ENCODE data around the gene OR2AT4. TPM values are rescaled to one million over a fixed set of nuclear protein-coding genes. Genes with fewer than 3 reads are reported as not detected.
"Not testable (repeated sequence)": the region's sequence is repeated elsewhere in the genome, so short reads cannot be mapped to it uniquely, and the experiment has no call there.

Gene OR2AT4
- total RNA-seq, 4 donors from 2014 or later, result not detected

DNA sequence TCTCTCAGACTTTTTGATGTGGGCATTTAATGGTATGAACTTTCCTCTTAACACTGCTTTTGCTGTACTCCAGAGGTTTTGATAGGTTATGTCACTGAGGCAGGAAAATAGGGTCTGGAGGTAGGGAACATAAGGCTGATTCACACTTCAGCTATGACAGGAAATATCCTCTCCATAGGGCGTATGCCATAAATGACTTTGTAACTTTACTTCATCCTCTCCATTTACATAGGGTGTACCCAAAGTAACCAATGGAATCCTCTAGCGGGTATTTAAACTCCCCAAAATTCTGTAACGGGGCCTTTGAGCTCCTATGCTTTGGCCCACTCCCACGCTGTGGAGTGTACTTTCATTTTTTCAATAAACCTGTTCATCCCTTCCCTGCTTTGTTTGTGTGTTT, 49.5 kb downstream of the OR2AT4 start:
- Histone ChIP-seq H3K4me3 (no peak overlapping the region), H3K4me1 (no peaks in the 10 kb centered on the region), H3K36me3 (no peaks in the 10 kb centered on the region), H3K9me3 (no peaks in the 10 kb centered on the region), H3K27ac (no peak overlapping the region), H3K27me3 (no peaks in the 10 kb centered on the region)
- intact Hi-C loops (cut with DNase I; ENCODE audit: low total_unique reads) (no loop called here), in situ Hi-C loops (cut with MboI; ENCODE audit: low sequenced_read_pairs in 4 of 4) (no loop called here)
- ATAC-seq, result no peak
- no peak for TF ChIP-seq POLR2A (IDR thresholded peaks at IDR 0.05)
- TF ChIP-seq, protein P1, sequence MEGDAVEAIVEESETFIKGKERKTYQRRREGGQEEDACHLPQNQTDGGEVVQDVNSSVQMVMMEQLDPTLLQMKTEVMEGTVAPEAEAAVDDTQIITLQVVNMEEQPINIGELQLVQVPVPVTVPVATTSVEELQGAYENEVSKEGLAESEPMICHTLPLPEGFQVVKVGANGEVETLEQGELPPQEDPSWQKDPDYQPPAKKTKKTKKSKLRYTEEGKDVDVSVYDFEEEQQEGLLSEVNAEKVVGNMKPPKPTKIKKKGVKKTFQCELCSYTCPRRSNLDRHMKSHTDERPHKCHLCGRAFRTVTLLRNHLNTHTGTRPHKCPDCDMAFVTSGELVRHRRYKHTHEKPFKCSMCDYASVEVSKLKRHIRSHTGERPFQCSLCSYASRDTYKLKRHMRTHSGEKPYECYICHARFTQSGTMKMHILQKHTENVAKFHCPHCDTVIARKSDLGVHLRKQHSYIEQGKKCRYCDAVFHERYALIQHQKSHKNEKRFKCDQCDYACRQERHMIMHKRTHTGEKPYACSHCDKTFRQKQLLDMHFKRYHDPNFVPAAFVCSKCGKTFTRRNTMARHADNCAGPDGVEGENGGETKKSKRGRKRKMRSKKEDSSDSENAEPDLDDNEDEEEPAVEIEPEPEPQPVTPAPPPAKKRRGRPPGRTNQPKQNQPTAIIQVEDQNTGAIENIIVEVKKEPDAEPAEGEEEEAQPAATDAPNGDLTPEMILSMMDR (IDR thresholded peaks at IDR 0.05 in 4 of 5, conservative IDR thresholded peaks at IDR 0.05 in 1 of 5), result no peak
- no peak for DNase-seq

DNA sequence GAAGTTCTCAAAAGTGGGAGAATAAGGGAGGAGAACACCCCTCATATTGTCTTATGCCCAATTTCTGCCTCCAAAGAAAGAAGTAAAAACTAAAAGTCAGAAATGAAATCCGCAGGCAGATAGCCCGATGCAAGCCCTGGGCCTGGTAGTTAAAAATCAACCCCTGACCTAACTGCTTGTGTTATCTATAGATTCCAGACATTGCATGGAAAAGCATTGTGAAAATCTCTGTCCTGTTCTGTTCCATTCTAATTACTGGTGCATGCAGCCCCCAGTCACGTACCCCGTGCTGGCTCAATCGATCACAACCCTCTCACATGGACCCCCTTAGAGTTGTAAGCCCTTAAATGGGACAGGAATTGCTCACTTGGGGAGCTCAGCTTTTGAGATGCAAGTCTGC, 50.0 kb downstream of the OR2AT4 start:
- H3K36me3 ChIP-seq; H3K27ac ChIP-seq; H3K4me1 ChIP-seq; H3K4me3 ChIP-seq; DNase-seq; intact Hi-C loops (cut with DNase I; ENCODE audit: low total_unique reads); H3K9me3 ChIP-seq; in situ Hi-C loops (cut with MboI; ENCODE audit: low sequenced_read_pairs in 4 of 4); ATAC-seq; H3K27me3 ChIP-seq: not testable (repeated sequence)

DNA sequence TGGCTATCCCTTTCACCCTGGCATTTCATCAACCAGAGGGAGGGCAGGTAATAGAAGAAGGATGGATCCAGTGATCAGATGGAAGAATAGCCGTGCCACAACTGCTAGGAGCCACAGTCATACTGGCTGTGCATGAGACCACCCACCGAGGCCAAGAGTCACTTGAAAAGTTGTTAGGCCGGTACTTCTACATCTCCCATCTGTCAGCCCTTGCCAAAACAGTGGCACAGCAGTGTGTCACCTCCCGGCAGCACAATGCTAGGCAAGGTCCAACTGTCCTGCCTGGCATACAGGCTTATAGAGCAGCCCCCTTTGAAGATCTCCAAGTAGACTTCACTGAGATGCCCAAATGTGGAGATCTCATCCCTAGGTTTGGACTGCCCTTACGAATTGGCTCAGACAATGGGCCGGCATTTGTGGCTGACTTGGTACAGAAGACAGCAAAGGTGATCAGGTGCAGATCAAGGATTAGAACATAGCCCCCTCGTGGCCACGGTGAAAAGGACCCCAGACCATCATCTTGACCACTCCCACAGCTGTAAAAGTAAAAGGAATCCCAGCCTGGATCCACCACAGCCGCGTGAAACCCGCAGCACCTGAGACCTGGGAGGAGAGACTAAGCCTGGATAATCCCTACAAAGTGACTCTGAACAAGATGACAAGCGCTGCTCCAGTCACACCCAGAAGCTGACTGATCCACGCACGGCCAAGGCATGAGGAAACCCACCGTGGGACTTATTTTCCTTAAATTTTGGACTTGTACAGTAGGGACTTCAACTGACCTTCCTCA, 52.1 kb downstream of the OR2AT4 start:
- DNase-seq; H3K4me3 ChIP-seq; H3K27ac ChIP-seq; intact Hi-C loops (cut with DNase I; ENCODE audit: low total_unique reads); H3K36me3 ChIP-seq; H3K9me3 ChIP-seq; ATAC-seq; H3K27me3 ChIP-seq; H3K4me1 ChIP-seq; in situ Hi-C loops (cut with MboI; ENCODE audit: low sequenced_read_pairs in 4 of 4): not testable (repeated sequence)

GRCh38 chr11:75041821-75042220, 54.9 kb downstream of the OR2AT4 start:
- H3K27me3 ChIP-seq; H3K36me3 ChIP-seq; in situ Hi-C loops (cut with MboI; ENCODE audit: low sequenced_read_pairs in 4 of 4); ATAC-seq; H3K27ac ChIP-seq; intact Hi-C loops (cut with DNase I; ENCODE audit: low total_unique reads); H3K4me1 ChIP-seq; H3K9me3 ChIP-seq; DNase-seq; H3K4me3 ChIP-seq: not testable (repeated sequence)

DNA sequence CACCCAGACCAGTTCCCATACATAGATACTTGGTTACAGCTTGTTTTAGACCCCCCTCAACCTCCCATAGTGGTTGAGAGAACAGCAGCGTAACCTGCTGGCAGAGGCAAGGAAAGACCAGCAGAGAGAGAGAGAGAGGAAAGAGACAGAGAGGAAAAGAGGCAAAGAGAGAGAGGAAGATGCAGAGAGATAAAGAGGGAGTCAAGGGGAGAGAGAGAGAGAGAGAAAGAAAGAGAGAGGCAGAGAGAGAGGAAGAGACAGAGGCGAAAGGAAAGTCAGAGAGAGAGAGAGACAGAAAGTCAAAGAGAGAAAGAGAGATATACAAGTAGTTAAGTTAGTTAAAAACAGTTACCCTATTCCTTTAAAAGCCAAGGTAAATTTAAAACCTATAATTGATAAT, 55.4 kb downstream of the OR2AT4 start:
- intact Hi-C loops (cut with DNase I; ENCODE audit: low total_unique reads), result no loop called here
- no peak overlapping the region for H3K27ac ChIP-seq
- TF ChIP-seq POLR2A (IDR thresholded peaks at IDR 0.05), result no peak
- TF ChIP-seq, protein P1 (IDR thresholded peaks at IDR 0.05 in 4 of 5, conservative IDR thresholded peaks at IDR 0.05 in 1 of 5), result no peak

GRCh38 chr11:75040167-75040770, 56.4 kb downstream of the OR2AT4 start:
- DNase-seq (no peak), ATAC-seq (no peak)
- no peaks in the 10 kb centered on the region for H3K9me3 ChIP-seq
- H3K4me1 ChIP-seq, result peaks cover 6 to 8% of the 10 kb centered on the region in 2 donors
- H3K4me3 ChIP-seq, result no peak overlapping the region
- TF ChIP-seq, protein P1 (IDR thresholded peaks at IDR 0.05 in 4 of 5, conservative IDR thresholded peaks at IDR 0.05 in 1 of 5), result no peak
- no peak for TF ChIP-seq POLR2A (IDR thresholded peaks at IDR 0.05)
- in situ Hi-C loops (cut with MboI; ENCODE audit: low sequenced_read_pairs in 4 of 4) (no loop called here), intact Hi-C loops (cut with DNase I; ENCODE audit: low total_unique reads) (no loop called here)
- no peaks in the 10 kb centered on the region for H3K36me3 ChIP-seq
- H3K27ac ChIP-seq, result no peak overlapping the region
- no peaks in the 10 kb centered on the region for H3K27me3 ChIP-seq

More for the DNA sequence above, 55.4 kb downstream of the OR2AT4 start:
- no peaks in the 10 kb centered on the region for H3K9me3 ChIP-seq
- no peaks in the 10 kb centered on the region for H3K27me3 ChIP-seq
- H3K36me3 ChIP-seq, result no peaks in the 10 kb centered on the region
- no peaks in the 10 kb centered on the region for H3K4me1 ChIP-seq
- no peak for DNase-seq
- in situ Hi-C loops (cut with MboI; ENCODE audit: low sequenced_read_pairs in 4 of 4), result no loop called here
- no peak overlapping the region for H3K4me3 ChIP-seq
- ATAC-seq, result no peak
